Heart right ventricle (tissue), 16 donors: ENCODE data around the gene LRMDA. TPM values are rescaled to one million over a fixed set of nuclear protein-coding genes. Genes with fewer than 3 reads are reported as not detected.

Experiments
- ATAC-seq, 8 donors: fragments of 200-7000 bp; cut with Tn5 transposase; one replicate each; pipeline ENCODE4 v1.9.1; 2020; ENCODE audit warnings: mild to moderate bottlenecking in 8 of 8, moderate library complexity in 8 of 8, moderate number of reproducible peaks in 1 of 8
- DNase-seq, 2 donors: peaks; one replicate each; pipeline ENCODE4 v3.0.0-alpha.2; 2020
- H3K27ac ChIP-seq, 10 donors: fragments of 200-600 bp; sonication (generic) in 2 of 10; one replicate each; pipeline versions ENCODE4 v1.5.0 to v1.8.0; 2020 to 2022; ENCODE audit warnings: mild to moderate bottlenecking in 3 of 10
- H3K27me3 ChIP-seq, 7 donors: fragments of 200-600 bp; one replicate each; pipeline ENCODE4 v1.8.0; 2021 to 2022; ENCODE audit warnings: mild to moderate bottlenecking in 2 of 7
- H3K36me3 ChIP-seq, 9 donors: fragments of 200-600 bp; sonication (generic) in 1 of 9; one replicate each; pipeline versions ENCODE4 v1.5.0 to v1.8.0; 2020 to 2022; ENCODE audit warnings: mild to moderate bottlenecking in 2 of 9
- H3K4me1 ChIP-seq, 9 donors: fragments of 200-600 bp; sonication (generic) in 1 of 9; one replicate each; pipeline versions ENCODE4 v1.5.0 to v1.8.0; 2020 to 2022; ENCODE audit warnings: mild to moderate bottlenecking in 4 of 9
- H3K4me3 ChIP-seq, 10 donors: fragments of 200-600 bp; sonication (generic) in 2 of 10; one replicate each; pipeline versions ENCODE4 v1.5.0 to v1.8.0; 2020 to 2022; ENCODE audit warnings: mild to moderate bottlenecking in 7 of 10, moderate library complexity in 2 of 10
- H3K9me3 ChIP-seq, 11 donors: fragments of 200-600 bp in 10 of 11; sonication (generic) in 2 of 11; one replicate each; pipeline versions ENCODE4 v1.5.0 to v1.8.0; 2013 to 2022; ENCODE audit warnings: mild to moderate bottlenecking in 2 of 11, control low read depth in 1 of 11, moderate library complexity in 1 of 11
- CTCF ChIP-seq, 9 donors: fragments of 200-600 bp; sonication (generic) in 2 of 9; IDR thresholded peaks; one replicate each; pipeline versions ENCODE4 v1.5.0 to v1.8.0; 2021 to 2022; ENCODE audit warnings: antibody characterized with exemption in 9 of 9, mild to moderate bottlenecking in 5 of 9, moderate library complexity in 1 of 9
- WGBS, 2 donors: extraction: QIAGEN DNeasy Blood & Tissue Kit; methylation state at CpG; one replicate each; pipeline ENCODE4 v1.1.7; 2013; ENCODE audit warnings: inconsistent platforms in 1 of 2; 5-methylcytosine and 5-hydroxymethylcytosine counted together
- intact Hi-C, 10 donors: fragments of 100-400 bp; cut with DNase I; formaldehyde crosslinking; loops; one replicate each; pipeline versions ENCODE4 v1.11.1 to v1.14.2; 2022
- polyA plus RNA-seq, 2 donors: library from polyadenylated mRNA; stranded (reverse); fragments of 200-250 nt; gene quantifications; one replicate each; pipeline ENCODE4 v1.2.3, GENCODE V29; 2013
- total RNA-seq, 10 donors: library from RNA; stranded (reverse); fragmentation: NEBNext Ultra II Directional in 3 of 10; extraction: Animal tissue kit (Norgen Biotek cat#: 25700) in 3 of 10; gene quantifications; one replicate each; pipeline versions ENCODE4 v1.2.1 to v1.2.4, GENCODE V29; 2021 to 2023
- donor health status: Arrhythmogenic right ventricular cardiomyopathy.
- donor health status: ischemic (EF 13 %, LVEDD 7.1; RV severe dilation, severe dysfunction).
- donor health status: healthy with polysubstance abuse.
- donor health status: DM: no; HTN: yes; CAD: no.
- donor health status: DM: no; HTN: no; CAD: no.
- donor health status: ischemic (EF 25% LVEDD 6.9; RV normal size, moderate dysfunction).
- donor health status: ischemic (EF 25% LVEDD 5.7; RV mildly dilated, moderate dysfunction).
- donor health status: healthy.
- donor health status: DM: yes; HTN: yes; CAD: no.
- donor health status: Ischemic cardiomyopathy.
- donor health status: ischemic (EF 35%, LVEDD 5.7; RV mildly dilated, moderate dysfunction).
- donor health status: nonischemic (EF 11% LVEDD 7.7; RV severe dilation, severe dysfunction).
- donor health status: DM: yes; HTN: yes; CAD: no.
- donor health status: PGD.
- donor health status: ischemic (EF 29% LVEDD 5.4; RV normal size, mild dysfunction).
- donor health status: nonischemic (EF 23%, LVEDD 6.1; RV moderate dilation, normal function).

LRMDA gene
- total and polyA plus RNA-seq, 12 donors = 4.0 to 59.8 (median 12.7) TPM

GRCh38 chr10:76358743-76359395 is 927.4 kb downstream of the LRMDA start:
- Histone ChIP-seq H3K36me3 (no peaks in the 10 kb centered on the region), H3K4me3 (no peak overlapping the region), H3K9me3 (no peaks in the 10 kb centered on the region), H3K27ac (no peak overlapping the region), H3K27me3 (no peaks in the 10 kb centered on the region), H3K4me1 (no peaks in the 10 kb centered on the region)
- intact Hi-C loops = no loop called here
- no peak for TF ChIP-seq CTCF (IDR thresholded peaks at IDR 0.05)
- no peak for DNase-seq
- 69 to 78% methylated on average over 5 of the region's 5 CpGs for WGBS, 2 donors
- peak in 1 of 8 donors; percentile 22 for ATAC-seq

- TF ChIP-seq CTCF (IDR thresholded peaks at IDR 0.05) = no peak
- no peaks in the 10 kb centered on the region for H3K27me3 ChIP-seq
- intact Hi-C loops = no loop called here
- DNase-seq (no peak), ATAC-seq (no peak)
- no peaks in the 10 kb centered on the region for H3K4me1 ChIP-seq
- H3K27ac ChIP-seq = no peak overlapping the region
- H3K9me3 ChIP-seq = peaks cover 0 to 12% (median 0%) of the 10 kb centered on the region in 11 donors
- WGBS, 2 donors = 73 to 85% methylated on average over 1 of the region's 1 CpG
- H3K36me3 ChIP-seq = no peaks in the 10 kb centered on the region
- no peak overlapping the region for H3K4me3 ChIP-seq
Measured at GRCh38 chr10:76375761-76376160, 944.3 kb downstream of the LRMDA start.

GRCh38 chr10:76382381-76382851 is 951.0 kb downstream of the LRMDA start:
- whole genome bisulfite sequencing, 2 donors = 81 to 91% methylated on average over 2 of the region's 2 CpGs
- Histone ChIP-seq H3K27ac (no peak overlapping the region), H3K4me3 (no peak overlapping the region), H3K27me3 (no peaks in the 10 kb centered on the region), H3K4me1 (no peaks in the 10 kb centered on the region), H3K36me3 (no peaks in the 10 kb centered on the region), H3K9me3 (peaks cover 0 to 5% (median 0%) of the 10 kb centered on the region in 11 donors)
- no peak for ATAC-seq
- no peak for DNase-seq
- intact Hi-C loops = no loop called here
- TF ChIP-seq CTCF (IDR thresholded peaks at IDR 0.05) = no peak

GRCh38 chr10:76388321-76389023 is 957.0 kb downstream of the LRMDA start:
- H3K27ac ChIP-seq = no peak overlapping the region
- intact Hi-C loops = no loop called here
- H3K4me1 ChIP-seq = no peaks in the 10 kb centered on the region
- no peak for ATAC-seq
- peaks cover 0 to 6% (median 0%) of the 10 kb centered on the region in 11 donors for H3K9me3 ChIP-seq
- DNase-seq = no peak
- 98 to 100% methylated on average over 2 of the region's 2 CpGs for WGBS, 2 donors
- no peaks in the 10 kb centered on the region for H3K27me3 ChIP-seq
- TF ChIP-seq CTCF (IDR thresholded peaks at IDR 0.05) = no peak
- no peak overlapping the region for H3K4me3 ChIP-seq
- no peaks in the 10 kb centered on the region for H3K36me3 ChIP-seq
